ENCODE data around the gene NPIPB8.
"Not testable (repeated sequence)": the region's sequence is repeated elsewhere in the genome, so short reads cannot be mapped to it uniquely, and the experiment has no call there.

Gene NPIPB8

GRCh38 chr16:28599377-28600285 is 38.2 kb upstream of the NPIPB8 start:
- H3K9me3 ChIP-seq (ENCODE audit: control insufficient read depth, low read depth, low read length); H3K4me3 ChIP-seq (ENCODE audit: low read length); H3K27ac ChIP-seq (ENCODE audit: low read length); H3K27me3 ChIP-seq (ENCODE audit: control insufficient read depth, insufficient read depth, low read length); H3K36me3 ChIP-seq (ENCODE audit: control insufficient read depth, low read depth, low read length); H3K9ac ChIP-seq (ENCODE audit: low read length): not testable (repeated sequence)
- peaks cover 12% of the 10 kb centered on the region for H3K4me1 ChIP-seq (ENCODE audit: control insufficient read depth, low read depth, low read length)

GRCh38 chr16:28600965-28601364 is 36.9 kb upstream of the NPIPB8 start:
- not testable (repeated sequence) for H3K27me3 ChIP-seq (ENCODE audit: control insufficient read depth, insufficient read depth, low read length); H3K27ac ChIP-seq (ENCODE audit: low read length); H3K36me3 ChIP-seq (ENCODE audit: control insufficient read depth, low read depth, low read length); H3K4me3 ChIP-seq (ENCODE audit: low read length); H3K9ac ChIP-seq (ENCODE audit: low read length); H3K9me3 ChIP-seq (ENCODE audit: control insufficient read depth, low read depth, low read length)
- peaks cover 12% of the 10 kb centered on the region for H3K4me1 ChIP-seq (ENCODE audit: control insufficient read depth, low read depth, low read length)

DNA sequence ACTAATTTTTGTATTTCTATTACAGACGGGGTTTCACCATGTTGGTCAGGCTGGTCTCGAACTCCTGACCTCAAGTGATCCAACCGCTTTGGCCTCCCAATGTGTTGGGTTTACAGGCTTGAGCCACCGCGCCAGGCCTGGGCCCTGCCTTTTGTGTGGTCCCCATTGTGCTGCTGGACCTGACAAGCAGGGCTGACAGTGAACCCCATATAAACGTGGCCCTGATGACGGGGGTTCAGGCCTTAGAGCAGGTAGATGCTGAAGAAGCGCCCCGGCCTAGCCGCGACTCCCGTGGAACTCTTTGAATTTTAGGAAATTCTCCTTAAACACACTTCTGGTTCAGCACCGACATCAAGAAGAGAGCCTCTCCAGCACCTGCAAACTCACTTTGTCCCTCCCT is 36.3 kb upstream of the NPIPB8 start:
- H3K9me3 ChIP-seq (ENCODE audit: control insufficient read depth, low read depth, low read length); H3K4me3 ChIP-seq (ENCODE audit: low read length); H3K36me3 ChIP-seq (ENCODE audit: control insufficient read depth, low read depth, low read length); H3K27me3 ChIP-seq (ENCODE audit: control insufficient read depth, insufficient read depth, low read length); H3K9ac ChIP-seq (ENCODE audit: low read length); H3K27ac ChIP-seq (ENCODE audit: low read length): not testable (repeated sequence)
- H3K4me1 ChIP-seq (ENCODE audit: control insufficient read depth, low read depth, low read length): peaks cover 12% of the 10 kb centered on the region

- H3K4me1 ChIP-seq (ENCODE audit: control insufficient read depth, low read depth, low read length); H3K27ac ChIP-seq (ENCODE audit: low read length); H3K4me3 ChIP-seq (ENCODE audit: low read length); H3K9me3 ChIP-seq (ENCODE audit: control insufficient read depth, low read depth, low read length); H3K36me3 ChIP-seq (ENCODE audit: control insufficient read depth, low read depth, low read length); H3K27me3 ChIP-seq (ENCODE audit: control insufficient read depth, insufficient read depth, low read length); H3K9ac ChIP-seq (ENCODE audit: low read length): not testable (repeated sequence)
Observed at GRCh38 chr16:28602062-28602461, 35.8 kb upstream of the NPIPB8 start.

- Histone ChIP-seq H3K9ac (ENCODE audit: low read length) (no peak overlapping the region), H3K4me3 (ENCODE audit: low read length) (no peak overlapping the region), H3K27me3 (ENCODE audit: control insufficient read depth, insufficient read depth, low read length) (no peaks in the 10 kb centered on the region), H3K4me1 (ENCODE audit: control insufficient read depth, low read depth, low read length) (peaks cover 6% of the 10 kb centered on the region), H3K36me3 (ENCODE audit: control insufficient read depth, low read depth, low read length) (no peaks in the 10 kb centered on the region), H3K27ac (ENCODE audit: low read length) (no peak overlapping the region), H3K9me3 (ENCODE audit: control insufficient read depth, low read depth, low read length) (no peaks in the 10 kb centered on the region)
Observed at GRCh38 chr16:28602529-28602928, 35.3 kb upstream of the NPIPB8 start.

GRCh38 chr16:28603381-28604185 is 34.3 kb upstream of the NPIPB8 start:
- Histone ChIP-seq H3K4me3 (ENCODE audit: low read length) (no peak overlapping the region), H3K9ac (ENCODE audit: low read length) (no peak overlapping the region), H3K36me3 (ENCODE audit: control insufficient read depth, low read depth, low read length) (no peaks in the 10 kb centered on the region), H3K4me1 (ENCODE audit: control insufficient read depth, low read depth, low read length) (no peaks in the 10 kb centered on the region), H3K27me3 (ENCODE audit: control insufficient read depth, insufficient read depth, low read length) (no peaks in the 10 kb centered on the region), H3K9me3 (ENCODE audit: control insufficient read depth, low read depth, low read length) (no peaks in the 10 kb centered on the region), H3K27ac (ENCODE audit: low read length) (no peak overlapping the region)

DNA sequence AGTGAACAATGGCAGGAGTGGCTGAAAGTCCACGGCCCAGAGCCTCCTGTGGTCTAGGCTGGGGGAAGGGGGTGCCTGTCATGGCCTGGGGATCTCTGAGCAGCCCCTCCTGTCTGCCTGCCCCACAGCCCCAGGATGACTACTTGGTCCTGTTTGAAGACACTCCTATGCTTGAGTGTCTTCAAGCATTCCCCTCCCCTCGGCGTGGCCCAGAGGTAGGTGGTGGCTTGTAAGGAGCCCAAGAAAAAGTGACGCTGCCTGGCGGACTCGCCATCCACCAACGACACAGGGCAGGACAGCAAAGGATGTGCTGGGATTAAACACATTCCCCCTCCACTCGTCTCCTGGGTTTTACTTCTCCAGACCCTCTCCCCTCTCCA is 33.7 kb upstream of the NPIPB8 start:
- no peaks in the 10 kb centered on the region for H3K9me3 ChIP-seq (ENCODE audit: control insufficient read depth, low read depth, low read length)
- H3K27ac ChIP-seq (ENCODE audit: low read length): no peak overlapping the region
- H3K9ac ChIP-seq (ENCODE audit: low read length): no peak overlapping the region
- no peaks in the 10 kb centered on the region for H3K27me3 ChIP-seq (ENCODE audit: control insufficient read depth, insufficient read depth, low read length)
- H3K4me1 ChIP-seq (ENCODE audit: control insufficient read depth, low read depth, low read length): no peaks in the 10 kb centered on the region
- H3K4me3 ChIP-seq (ENCODE audit: low read length): no peak overlapping the region
- H3K36me3 ChIP-seq (ENCODE audit: control insufficient read depth, low read depth, low read length): no peaks in the 10 kb centered on the region

- Histone ChIP-seq H3K4me1 (ENCODE audit: control insufficient read depth, low read depth, low read length) (peaks cover 3% of the 10 kb centered on the region), H3K4me3 (ENCODE audit: low read length) (no peak overlapping the region), H3K36me3 (ENCODE audit: control insufficient read depth, low read depth, low read length) (no peaks in the 10 kb centered on the region), H3K27me3 (ENCODE audit: control insufficient read depth, insufficient read depth, low read length) (no peaks in the 10 kb centered on the region), H3K9ac (ENCODE audit: low read length) (no peak overlapping the region), H3K27ac (ENCODE audit: low read length) (no peak overlapping the region), H3K9me3 (ENCODE audit: control insufficient read depth, low read depth, low read length) (no peaks in the 10 kb centered on the region)
Observed at GRCh38 chr16:28606291-28607115, 31.4 kb upstream of the NPIPB8 start.

DNA sequence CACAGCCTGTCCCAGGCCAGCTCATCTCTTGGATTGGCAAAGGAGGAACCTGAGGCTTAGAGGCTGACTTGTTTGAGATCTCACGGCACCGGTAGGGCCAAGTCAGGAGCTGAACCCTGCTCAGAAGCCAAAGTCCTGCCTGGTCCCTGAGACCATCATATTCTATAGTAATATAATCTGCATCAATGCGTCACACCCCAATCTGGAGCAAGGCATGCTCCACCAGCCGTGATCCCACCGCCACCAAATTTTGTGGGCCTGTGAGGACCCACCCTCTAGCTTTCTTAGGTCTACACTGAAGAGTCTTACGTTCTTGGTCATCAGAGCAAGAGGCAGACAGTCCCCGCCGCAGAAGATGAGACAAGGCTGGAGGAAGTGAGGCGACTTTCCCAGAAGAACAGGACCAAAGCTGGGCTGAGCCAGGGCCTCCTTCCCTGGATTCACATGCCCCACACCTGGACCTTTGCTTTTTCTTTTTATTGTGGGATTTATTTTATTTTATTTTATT is 30.7 kb upstream of the NPIPB8 start:
- Histone ChIP-seq H3K4me1 (ENCODE audit: control insufficient read depth, low read depth, low read length) (peaks cover 3% of the 10 kb centered on the region), H3K36me3 (ENCODE audit: control insufficient read depth, low read depth, low read length) (no peaks in the 10 kb centered on the region), H3K9me3 (ENCODE audit: control insufficient read depth, low read depth, low read length) (no peaks in the 10 kb centered on the region), H3K27ac (ENCODE audit: low read length) (no peak overlapping the region), H3K4me3 (ENCODE audit: low read length) (no peak overlapping the region), H3K9ac (ENCODE audit: low read length) (no peak overlapping the region), H3K27me3 (ENCODE audit: control insufficient read depth, insufficient read depth, low read length) (no peaks in the 10 kb centered on the region)

DNA sequence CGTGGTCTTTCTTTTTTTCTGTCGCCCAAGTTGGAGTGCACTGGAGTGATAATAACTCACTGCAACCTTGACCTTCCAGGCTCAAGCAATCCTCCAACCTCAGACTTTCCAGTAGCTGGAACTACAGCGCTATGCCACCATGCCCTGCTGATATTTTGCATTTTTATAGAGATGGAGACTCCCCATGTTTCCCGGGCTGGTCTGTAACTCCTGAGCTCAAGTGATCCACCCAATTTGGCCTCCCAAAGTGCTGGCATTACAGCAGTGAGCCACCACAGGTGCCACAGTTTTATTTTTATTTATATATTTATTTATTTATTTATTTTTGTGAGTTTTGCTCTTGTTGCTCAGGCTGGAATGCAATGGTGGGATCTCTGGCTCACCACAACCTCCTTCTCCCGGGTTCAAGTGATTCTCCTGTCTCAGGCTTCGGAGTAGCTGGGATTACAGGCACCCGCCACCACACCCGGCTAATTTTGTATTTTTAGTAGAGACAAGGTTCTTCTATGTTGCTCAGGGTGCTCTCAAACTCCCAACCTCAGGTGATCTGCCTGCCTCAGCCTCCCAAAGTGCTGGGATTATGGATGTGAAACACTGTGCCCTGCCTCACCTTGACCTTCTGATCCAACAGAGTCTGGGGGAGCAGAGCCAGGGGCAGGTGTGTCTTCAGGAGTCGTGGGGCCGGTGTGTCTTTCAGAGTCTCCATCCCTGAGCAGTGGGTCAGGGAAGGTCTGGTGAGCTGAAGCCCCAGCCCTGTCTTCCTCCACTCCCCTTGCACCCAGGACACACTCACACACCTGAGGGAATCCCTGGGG is 30.0 kb upstream of the NPIPB8 start:
- H3K4me3 ChIP-seq (ENCODE audit: low read length); H3K4me1 ChIP-seq (ENCODE audit: control insufficient read depth, low read depth, low read length); H3K27me3 ChIP-seq (ENCODE audit: control insufficient read depth, insufficient read depth, low read length); H3K9ac ChIP-seq (ENCODE audit: low read length); H3K9me3 ChIP-seq (ENCODE audit: control insufficient read depth, low read depth, low read length); H3K27ac ChIP-seq (ENCODE audit: low read length); H3K36me3 ChIP-seq (ENCODE audit: control insufficient read depth, low read depth, low read length): not testable (repeated sequence)

DNA sequence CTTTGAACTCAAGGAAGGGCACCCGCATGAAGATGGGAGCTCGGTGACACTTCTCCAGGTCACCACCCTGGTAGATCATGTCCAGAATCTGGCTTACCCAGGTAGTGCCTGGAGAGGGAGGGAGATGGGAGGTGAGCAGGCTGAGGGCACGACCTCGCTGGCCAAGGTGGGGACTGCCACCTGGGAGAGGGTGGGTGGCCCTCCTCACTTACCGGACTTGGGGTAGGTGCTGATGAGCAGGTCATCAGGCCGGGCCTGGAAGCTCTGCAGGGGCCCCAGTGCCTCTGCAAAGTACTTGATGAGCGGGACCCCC is 29.4 kb upstream of the NPIPB8 start:
- not testable (repeated sequence) for H3K4me3 ChIP-seq (ENCODE audit: low read length)

More for the DNA sequence above, 29.4 kb upstream of the NPIPB8 start:
- H3K9ac ChIP-seq (ENCODE audit: low read length); H3K9me3 ChIP-seq (ENCODE audit: control insufficient read depth, low read depth, low read length); H3K27ac ChIP-seq (ENCODE audit: low read length); H3K27me3 ChIP-seq (ENCODE audit: control insufficient read depth, insufficient read depth, low read length); H3K4me1 ChIP-seq (ENCODE audit: control insufficient read depth, low read depth, low read length); H3K36me3 ChIP-seq (ENCODE audit: control insufficient read depth, low read depth, low read length): not testable (repeated sequence)

Data from iPS-18a (cell line).